ENCODE measurements around the gene PRG2.
A peak's percentile ranks its signal among the peaks of the same experiment; 100 is the strongest.

Gene PRG2

GRCh38 chr11:57390535-57390934, at the start of gene PRG2:
TSS of gene PRG2 (minus strand) at chr11:57390650. CDS start at chr11:57389944, 706 bp downstream.
- H3K36me3 ChIP-seq, result 0 out of 2 replicates have a peak, but pooled peaks cover 8% of the 10 kb centered on the region
- no peaks in the 10 kb centered on the region for H3K27me3 ChIP-seq
- H3K4me2 ChIP-seq, result no peak within 1 kb of the TSS

GRCh38 chr11:57439786-57440185, 49.3 kb upstream of the PRG2 start:
- no peaks in the 10 kb centered on the region for H3K36me3 ChIP-seq
- no peak overlapping the region for H3K4me2 ChIP-seq
- no peaks in the 10 kb centered on the region for H4K20me1 ChIP-seq
- no peaks in the 10 kb centered on the region for H3K4me1 ChIP-seq
- no peak for TF ChIP-seq Cebpa-rat (IDR thresholded peaks at IDR 0.05)
- H3K9ac ChIP-seq, result no peak overlapping the region
- no peak overlapping the region for H3K27ac ChIP-seq
- H3K27me3 ChIP-seq, result no peaks in the 10 kb centered on the region
- no peaks in the 10 kb centered on the region for H3K9me3 ChIP-seq
- H3K4me3 ChIP-seq, result no peak overlapping the region

More at GRCh38 chr11:57390535-57390934, at the start of gene PRG2:
- Histone ChIP-seq H3K27ac (no peak within 1 kb of the TSS), H3K4me3 (no peak within 1 kb of the TSS), H4K20me1 (no peaks in the 10 kb centered on the region), H3K4me1 (no peaks in the 10 kb centered on the region), H3K9ac (no peak within 1 kb of the TSS), H3K9me3 (no peaks in the 10 kb centered on the region)
- no peak for TF ChIP-seq Cebpa-rat (IDR thresholded peaks at IDR 0.05)

- no peak overlapping the region for H3K4me3 ChIP-seq
- TF ChIP-seq Cebpa-rat (IDR thresholded peaks at IDR 0.05), result no peak
- no peak overlapping the region for H3K27ac ChIP-seq
- H3K36me3 ChIP-seq, result no peaks in the 10 kb centered on the region
- H3K9ac ChIP-seq, result no peak overlapping the region
- no peaks in the 10 kb centered on the region for H3K27me3 ChIP-seq
- H3K4me1 ChIP-seq, result no peaks in the 10 kb centered on the region
- no peaks in the 10 kb centered on the region for H3K9me3 ChIP-seq
- H3K4me2 ChIP-seq, result no peak overlapping the region
- no peaks in the 10 kb centered on the region for H4K20me1 ChIP-seq
Measured at GRCh38 chr11:57438345-57439285, 48.2 kb upstream of the PRG2 start.

- H3K4me2 ChIP-seq, result no peak overlapping the region
- H3K9ac ChIP-seq, result no peak overlapping the region
- no peaks in the 10 kb centered on the region for H3K36me3 ChIP-seq
- no peak overlapping the region for H3K4me3 ChIP-seq
- H3K27ac ChIP-seq, result no peak overlapping the region
- no peaks in the 10 kb centered on the region for H3K27me3 ChIP-seq
- H3K4me1 ChIP-seq, result peaks cover 13% of the 10 kb centered on the region
- H4K20me1 ChIP-seq, result no peaks in the 10 kb centered on the region
- TF ChIP-seq Cebpa-rat (IDR thresholded peaks at IDR 0.05), result no peak
- no peaks in the 10 kb centered on the region for H3K9me3 ChIP-seq
Measured at GRCh38 chr11:57436031-57436430, 45.6 kb upstream of the PRG2 start.

GRCh38 chr11:57434640-57435546, 44.4 kb upstream of the PRG2 start:
- no peak overlapping the region for H3K27ac ChIP-seq
- H3K9ac ChIP-seq, result no peak overlapping the region
- TF ChIP-seq Cebpa-rat (IDR thresholded peaks at IDR 0.05), result no peak
- no peak overlapping the region for H3K4me2 ChIP-seq
- no peaks in the 10 kb centered on the region for H3K9me3 ChIP-seq
- H4K20me1 ChIP-seq, result no peaks in the 10 kb centered on the region
- H3K27me3 ChIP-seq, result no peaks in the 10 kb centered on the region
- H3K4me3 ChIP-seq, result no peak overlapping the region
- H3K4me1 ChIP-seq, result peaks cover 13% of the 10 kb centered on the region
- no peaks in the 10 kb centered on the region for H3K36me3 ChIP-seq

- no peak overlapping the region; the same call in 1 of the 2 replicates for H3K9ac ChIP-seq
- H4K20me1 ChIP-seq, result no peaks in the 10 kb centered on the region
- H3K4me1 ChIP-seq, result peaks cover 17% of the 10 kb centered on the region
- no peaks in the 10 kb centered on the region for H3K9me3 ChIP-seq
- H3K4me3 ChIP-seq, result no peak overlapping the region
- H3K4me2 ChIP-seq, result peak overlapping the region; percentile 40
- peak overlapping the region; percentile 49; the same call in 1 of the 2 replicates for H3K27ac ChIP-seq
- H3K36me3 ChIP-seq, result no peaks in the 10 kb centered on the region
- H3K27me3 ChIP-seq, result no peaks in the 10 kb centered on the region
- no peak for TF ChIP-seq Cebpa-rat (IDR thresholded peaks at IDR 0.05)
Measured at GRCh38 chr11:57432714-57433163, 42.3 kb upstream of the PRG2 start.

- no peaks in the 10 kb centered on the region for H3K9me3 ChIP-seq
- no peaks in the 10 kb centered on the region for H3K27me3 ChIP-seq
- H3K36me3 ChIP-seq, result no peaks in the 10 kb centered on the region
- H3K9ac ChIP-seq, result no peak overlapping the region; the same call in 1 of the 2 replicates
- 0 out of 2 replicates have a peak overlapping the region, but pooled peaks have one; percentile 49 for H3K27ac ChIP-seq
- peak overlapping the region; percentile 40 for H3K4me2 ChIP-seq
- no peak overlapping the region for H3K4me3 ChIP-seq
- no peak for TF ChIP-seq Cebpa-rat (IDR thresholded peaks at IDR 0.05)
- no peaks in the 10 kb centered on the region for H4K20me1 ChIP-seq
- peaks cover 23% of the 10 kb centered on the region for H3K4me1 ChIP-seq
Measured at GRCh38 chr11:57432149-57432561, 41.7 kb upstream of the PRG2 start.

GRCh38 chr11:57430952-57431351, 40.5 kb upstream of the PRG2 start:
- Histone ChIP-seq H3K27me3 (no peaks in the 10 kb centered on the region), H3K36me3 (peaks cover 2% of the 10 kb centered on the region; the same call in 1 of the 2 replicates), H3K9me3 (no peaks in the 10 kb centered on the region), H3K4me3 (no peak overlapping the region), H3K4me1 (peaks cover 28% of the 10 kb centered on the region), H3K27ac (no peak overlapping the region), H3K4me2 (no peak overlapping the region), H4K20me1 (no peaks in the 10 kb centered on the region), H3K9ac (no peak overlapping the region)
- TF ChIP-seq Cebpa-rat (IDR thresholded peaks at IDR 0.05), result no peak

GRCh38 chr11:57429946-57430345, 39.5 kb upstream of the PRG2 start:
- Histone ChIP-seq H3K27ac (no peak overlapping the region), H3K27me3 (no peaks in the 10 kb centered on the region), H3K36me3 (peaks cover 10% of the 10 kb centered on the region; the same call in 1 of the 2 replicates), H3K9ac (no peak overlapping the region), H4K20me1 (no peaks in the 10 kb centered on the region), H3K4me2 (no peak overlapping the region), H3K4me1 (peaks cover 36% of the 10 kb centered on the region), H3K4me3 (no peak overlapping the region), H3K9me3 (no peaks in the 10 kb centered on the region)
- TF ChIP-seq Cebpa-rat (IDR thresholded peaks at IDR 0.05), result no peak

All from BLaER1 (cell line).